ENCODE data around the gene C6orf120. TPM values are rescaled to one million over a fixed set of nuclear protein-coding genes. Genes with fewer than 3 reads are reported as not detected.

Gene C6orf120
- total and polyA plus RNA-seq, 2 of the 13 experiments (the other 11 are each of a cell fraction or from before 2014, with no cell fraction given), result 21.7 to 29.9 TPM

GRCh38 chr6:169723200-169723909 is 21.4 kb downstream of the C6orf120 start (continued):
- peak; percentile 70 for TF ChIP-seq ZNF687 (CRISPR knock-in tag; IDR thresholded peaks at IDR 0.05)
- TF ChIP-seq DBP (CRISPR knock-in tag; IDR thresholded peaks at IDR 0.05; ENCODE audit: not compliant biosample characterization), result peak; percentile 13
- 0 out of 2 replicates have a peak, but pooled peaks have one; percentile 40 for TF ChIP-seq WIZ (CRISPR knock-in tag; IDR thresholded peaks at IDR 0.05)
- TF ChIP-seq ARID2 (CRISPR knock-in tag; IDR thresholded peaks at IDR 0.05; ENCODE audit: borderline replicate concordance), result no peak
- no peak for TF ChIP-seq ZNF619 (CRISPR knock-in tag; IDR thresholded peaks at IDR 0.05)
- TF ChIP-seq MAF1 (CRISPR knock-in tag; IDR thresholded peaks at IDR 0.05; ENCODE audit: borderline replicate concordance), result peak; percentile 71; the same call in 1 of the 2 replicates
- TF ChIP-seq RFX1 (IDR thresholded peaks at IDR 0.05), result no peak
- peak; percentile 39 for TF ChIP-seq ZNF777 (CRISPR knock-in tag; IDR thresholded peaks at IDR 0.05)
- TF ChIP-seq POGZ (CRISPR knock-in tag; IDR thresholded peaks at IDR 0.05), result peak; percentile 32; the same call in 1 of the 2 replicates
- TF ChIP-seq NFATC3 (CRISPR knock-in tag; IDR thresholded peaks at IDR 0.05), result 0 out of 2 replicates have a peak, but pooled peaks have one; percentile 61
- TF ChIP-seq TOPORS (CRISPR knock-in tag; IDR thresholded peaks at IDR 0.05), result no peak
- peak; percentile 35; the same call in 1 of the 2 replicates for TF ChIP-seq GABPB1 (CRISPR knock-in tag; IDR thresholded peaks at IDR 0.05)
- TF ChIP-seq ZNF607 (CRISPR knock-in tag; IDR thresholded peaks at IDR 0.05; ENCODE audit: borderline replicate concordance), result 0 out of 2 replicates have a peak, but pooled peaks have one; percentile 20
- no peak for TF ChIP-seq ATAD3A (CRISPR knock-in tag; IDR thresholded peaks at IDR 0.05)
- 0 out of 2 replicates have a peak, but pooled peaks have one; percentile 16 for TF ChIP-seq THAP9 (CRISPR knock-in tag; IDR thresholded peaks at IDR 0.05; ENCODE audit: borderline replicate concordance)
- TF ChIP-seq ZNF543 (CRISPR knock-in tag; IDR thresholded peaks at IDR 0.05), result no peak; the same call in 1 of the 2 replicates
- TF ChIP-seq THRA (CRISPR knock-in tag; IDR thresholded peaks at IDR 0.05; ENCODE audit: borderline replicate concordance), result no peak
- no peak for TF ChIP-seq ZFP62 (CRISPR knock-in tag; IDR thresholded peaks at IDR 0.05)
- peak; percentile 85 for TF ChIP-seq AGO1 (IDR thresholded peaks at IDR 0.05; ENCODE audit: low read depth, low read length, poor library complexity, severe bottlenecking)
- TF ChIP-seq ASH2L (IDR thresholded peaks at IDR 0.05; ENCODE audit: insufficient read length, low read depth, low read length), result peak; percentile 53
